ENCODE data around the gene UXS1.

DNA sequence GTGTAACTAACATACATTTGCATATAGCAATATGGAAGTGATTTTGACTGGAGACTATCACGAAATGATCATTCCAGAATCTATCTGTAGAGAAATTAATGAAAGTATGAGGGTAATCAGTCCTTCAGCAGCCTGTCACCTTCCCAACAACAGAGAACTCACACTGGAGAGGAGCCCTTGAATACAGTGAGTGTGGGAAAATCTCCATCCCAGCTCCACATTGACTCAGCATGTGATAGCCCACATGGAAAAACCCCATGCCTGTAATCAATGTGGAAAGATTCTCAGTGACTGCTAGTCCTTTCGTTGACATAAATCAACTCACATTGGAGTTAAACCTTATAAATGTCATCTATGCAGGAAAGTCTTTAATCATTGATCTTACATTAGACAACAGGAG, 13.1 kb upstream of the UXS1 start:
- TF ChIP-seq POLR2A (IDR thresholded peaks at IDR 0.05) (no peak), EP300 (IDR thresholded peaks at IDR 0.05; ENCODE audit: low read depth) (no peak)

Data from transverse colon (tissue), 1 donor.